ENCODE measurements around the gene ACOT12. TPM values are rescaled to one million over a fixed set of nuclear protein-coding genes. Genes with fewer than 3 reads are reported as not detected.
"Not testable (repeated sequence)": the region's sequence is repeated elsewhere in the genome, so short reads cannot be mapped to it uniquely, and the experiment has no call there.

Gene ACOT12
- total and polyA plus RNA-seq, 7 donors: not detected

DNA sequence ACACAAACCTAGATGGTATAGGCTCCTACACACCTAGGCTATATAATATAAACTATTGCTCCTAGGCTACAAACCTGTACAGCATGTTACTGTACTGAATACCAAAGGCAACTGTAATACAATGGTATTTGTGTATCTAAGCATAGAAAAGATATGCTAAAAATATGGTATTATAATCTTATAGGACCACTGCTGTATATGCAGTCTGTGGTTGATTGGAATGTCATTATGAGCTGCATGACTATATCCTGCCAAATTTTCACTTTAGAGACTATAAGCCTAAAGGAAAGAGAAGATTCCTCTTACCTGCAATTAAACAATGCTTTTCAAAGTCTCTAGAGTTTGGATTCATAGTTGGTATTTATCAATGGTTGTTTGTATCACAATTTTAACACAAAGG is 24.7 kb upstream of the ACOT12 start:
- Histone ChIP-seq H3K9me3 (no peaks in the 10 kb centered on the region), H3K36me3 (ENCODE audit: insufficient read depth in 1 of 2, low read depth in 1 of 2) (peaks cover 0 to 41% of the 10 kb centered on the region in 2 donors), H3K27me3 (ENCODE audit: insufficient read depth in 3 of 3, low read length in 2 of 3) (no peaks in the 10 kb centered on the region), H3K27ac (no peak overlapping the region), H3K4me3 (no peak overlapping the region), H3K4me1 (no peaks in the 10 kb centered on the region)
- intact Hi-C loops (cut with DNase I): no loop called here
- TF ChIP-seq, protein P1, sequence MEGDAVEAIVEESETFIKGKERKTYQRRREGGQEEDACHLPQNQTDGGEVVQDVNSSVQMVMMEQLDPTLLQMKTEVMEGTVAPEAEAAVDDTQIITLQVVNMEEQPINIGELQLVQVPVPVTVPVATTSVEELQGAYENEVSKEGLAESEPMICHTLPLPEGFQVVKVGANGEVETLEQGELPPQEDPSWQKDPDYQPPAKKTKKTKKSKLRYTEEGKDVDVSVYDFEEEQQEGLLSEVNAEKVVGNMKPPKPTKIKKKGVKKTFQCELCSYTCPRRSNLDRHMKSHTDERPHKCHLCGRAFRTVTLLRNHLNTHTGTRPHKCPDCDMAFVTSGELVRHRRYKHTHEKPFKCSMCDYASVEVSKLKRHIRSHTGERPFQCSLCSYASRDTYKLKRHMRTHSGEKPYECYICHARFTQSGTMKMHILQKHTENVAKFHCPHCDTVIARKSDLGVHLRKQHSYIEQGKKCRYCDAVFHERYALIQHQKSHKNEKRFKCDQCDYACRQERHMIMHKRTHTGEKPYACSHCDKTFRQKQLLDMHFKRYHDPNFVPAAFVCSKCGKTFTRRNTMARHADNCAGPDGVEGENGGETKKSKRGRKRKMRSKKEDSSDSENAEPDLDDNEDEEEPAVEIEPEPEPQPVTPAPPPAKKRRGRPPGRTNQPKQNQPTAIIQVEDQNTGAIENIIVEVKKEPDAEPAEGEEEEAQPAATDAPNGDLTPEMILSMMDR (IDR thresholded peaks at IDR 0.05): no peak
- DNase-seq (no peak), ATAC-seq (no peak)

GRCh38 chr5:81417052-81417451 is 23.1 kb upstream of the ACOT12 start:
- TF ChIP-seq, protein P1 (IDR thresholded peaks at IDR 0.05): no peak
- Histone ChIP-seq H3K36me3 (ENCODE audit: insufficient read depth in 1 of 2, low read depth in 1 of 2) (peaks cover 0 to 41% of the 10 kb centered on the region in 2 donors), H3K4me3 (no peak overlapping the region), H3K27me3 (ENCODE audit: insufficient read depth in 3 of 3, low read length in 2 of 3) (no peaks in the 10 kb centered on the region), H3K4me1 (no peaks in the 10 kb centered on the region), H3K27ac (no peak overlapping the region), H3K9me3 (no peaks in the 10 kb centered on the region)
- WGBS, 3 donors: 92 to 94% (median 93%) methylated on average over 4 of the region's 4 CpGs
- ATAC-seq (no peak), DNase-seq (no peak)
- intact Hi-C loops (cut with DNase I): no loop called here

DNA sequence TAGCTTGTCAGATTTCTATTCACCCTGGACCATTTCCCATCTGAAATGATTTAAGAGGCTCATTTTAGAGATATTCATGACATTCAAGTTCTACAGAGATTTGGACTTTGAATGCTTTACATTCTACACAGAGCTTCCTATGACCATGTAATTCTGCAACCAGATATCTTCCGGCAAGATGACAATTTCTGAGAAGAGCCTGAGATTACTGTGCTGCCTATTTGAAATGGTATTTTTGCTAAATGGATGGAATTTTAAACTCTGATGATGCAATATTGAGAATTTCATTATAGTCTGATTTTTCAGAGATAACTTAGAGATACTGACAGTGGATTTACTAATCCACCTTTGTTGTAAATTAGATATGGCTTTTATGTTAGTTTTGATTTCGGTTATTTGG is 16.0 kb upstream of the ACOT12 start:
- TF ChIP-seq, protein P1 (IDR thresholded peaks at IDR 0.05): no peak
- WGBS, 3 donors: 58 to 61% (median 59%) methylated on average over 2 of the region's 2 CpGs
- intact Hi-C loops (cut with DNase I): no loop called here
- Histone ChIP-seq H3K27ac (no peak overlapping the region), H3K36me3 (ENCODE audit: insufficient read depth in 1 of 2, low read depth in 1 of 2) (peaks cover 0 to 3% of the 10 kb centered on the region in 2 donors), H3K9me3 (no peaks in the 10 kb centered on the region), H3K27me3 (ENCODE audit: insufficient read depth in 3 of 3, low read length in 2 of 3) (no peaks in the 10 kb centered on the region), H3K4me3 (no peak overlapping the region), H3K4me1 (no peaks in the 10 kb centered on the region)
- no peak for DNase-seq
- ATAC-seq: no peak

DNA sequence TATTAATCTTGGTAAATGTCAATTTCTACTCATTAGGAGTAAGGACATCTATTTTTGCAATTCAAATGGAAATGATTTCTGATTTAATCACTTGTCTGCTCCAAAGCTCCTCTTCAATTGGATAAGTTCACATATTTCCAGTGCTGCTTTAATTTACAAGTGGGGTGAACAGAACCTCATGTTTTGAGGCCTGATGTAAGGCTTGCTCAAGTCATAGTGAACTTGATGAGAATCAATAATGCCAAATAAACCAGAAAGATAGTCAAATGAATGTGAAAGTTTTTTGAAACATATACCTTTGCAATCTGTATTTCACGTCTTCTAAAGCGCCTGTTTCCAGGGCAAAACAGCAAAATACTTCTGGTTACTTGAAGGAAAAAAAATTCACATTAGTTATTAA is 15.4 kb upstream of the ACOT12 start:
- DNase-seq (no peak), ATAC-seq (no peak)
- Histone ChIP-seq H3K9me3 (no peaks in the 10 kb centered on the region), H3K27ac (no peak overlapping the region), H3K4me1 (no peaks in the 10 kb centered on the region), H3K36me3 (ENCODE audit: insufficient read depth in 1 of 2, low read depth in 1 of 2) (peaks cover 0 to under 1% of the 10 kb centered on the region in 2 donors), H3K27me3 (ENCODE audit: insufficient read depth in 3 of 3, low read length in 2 of 3) (no peaks in the 10 kb centered on the region), H3K4me3 (no peak overlapping the region)
- TF ChIP-seq, protein P1 (IDR thresholded peaks at IDR 0.05): no peak
- WGBS, 3 donors: 95 to 97% (median 97%) methylated on average over 2 of the region's 2 CpGs
- intact Hi-C loops (cut with DNase I): no loop called here

DNA sequence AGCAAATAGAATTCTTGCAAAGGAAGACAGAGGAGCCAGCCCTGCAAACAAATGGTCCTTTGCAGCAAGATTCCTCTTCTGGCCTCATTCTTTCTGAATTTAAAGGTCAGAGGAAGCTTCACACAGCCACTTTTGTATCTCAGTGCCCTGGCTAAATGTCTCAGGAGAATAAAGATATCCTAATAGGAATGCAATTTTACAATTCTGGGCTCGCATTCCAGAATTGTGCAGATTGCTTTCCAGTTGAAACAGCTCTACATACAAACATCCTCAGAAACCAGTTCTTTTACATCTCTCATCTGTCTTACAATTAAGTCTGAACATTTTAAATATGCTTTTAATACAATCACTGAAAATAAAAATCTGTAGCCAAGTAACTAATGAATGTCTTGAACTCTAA is 14.6 kb upstream of the ACOT12 start:
- intact Hi-C loops (cut with DNase I): no loop called here
- Histone ChIP-seq H3K27ac (no peak overlapping the region), H3K9me3 (no peaks in the 10 kb centered on the region), H3K4me1 (no peaks in the 10 kb centered on the region), H3K36me3 (ENCODE audit: insufficient read depth in 1 of 2, low read depth in 1 of 2) (no peaks in the 10 kb centered on the region), H3K4me3 (no peak overlapping the region), H3K27me3 (ENCODE audit: insufficient read depth in 3 of 3, low read length in 2 of 3) (no peaks in the 10 kb centered on the region)
- DNase-seq: no peak
- 57 to 73% (median 61%) methylated on average over 1 of the region's 1 CpG for WGBS, 3 donors
- TF ChIP-seq, protein P1 (IDR thresholded peaks at IDR 0.05): no peak
- no peak for ATAC-seq

DNA sequence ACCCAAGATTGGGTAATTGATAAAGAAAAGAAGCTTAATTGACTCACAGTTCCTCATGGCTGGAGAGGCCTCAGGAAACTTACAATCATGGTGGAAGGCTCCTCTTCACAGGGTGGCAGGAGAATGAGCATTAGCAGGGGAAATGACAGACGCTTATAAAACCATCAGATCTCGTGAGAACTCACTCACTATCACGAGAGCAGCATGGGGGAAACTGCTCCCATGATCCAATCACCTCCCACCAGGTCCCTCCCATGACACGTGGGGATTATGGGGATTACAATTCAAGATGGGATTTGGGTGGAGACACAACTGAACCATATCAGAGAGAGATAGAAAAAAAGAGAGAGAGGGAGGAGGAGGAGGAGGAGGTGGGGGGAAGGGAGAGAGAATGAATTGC is 13.9 kb upstream of the ACOT12 start:
- H3K4me1 ChIP-seq; H3K27me3 ChIP-seq (ENCODE audit: insufficient read depth in 3 of 3, low read length in 2 of 3); DNase-seq; H3K27ac ChIP-seq; ATAC-seq; intact Hi-C loops (cut with DNase I); H3K9me3 ChIP-seq; H3K36me3 ChIP-seq (ENCODE audit: insufficient read depth in 1 of 2, low read depth in 1 of 2); H3K4me3 ChIP-seq: not testable (repeated sequence)
- 70 to 74% (median 71%) methylated on average over 4 of the region's 4 CpGs for WGBS, 3 donors

Data from psoas muscle (tissue), 8 donors.